ENCODE results near the gene TLX1.
"Not testable (repeated sequence)": the region's sequence is repeated elsewhere in the genome, so short reads cannot be mapped to it uniquely, and the experiment has no call there.

TLX1 gene

DNA sequence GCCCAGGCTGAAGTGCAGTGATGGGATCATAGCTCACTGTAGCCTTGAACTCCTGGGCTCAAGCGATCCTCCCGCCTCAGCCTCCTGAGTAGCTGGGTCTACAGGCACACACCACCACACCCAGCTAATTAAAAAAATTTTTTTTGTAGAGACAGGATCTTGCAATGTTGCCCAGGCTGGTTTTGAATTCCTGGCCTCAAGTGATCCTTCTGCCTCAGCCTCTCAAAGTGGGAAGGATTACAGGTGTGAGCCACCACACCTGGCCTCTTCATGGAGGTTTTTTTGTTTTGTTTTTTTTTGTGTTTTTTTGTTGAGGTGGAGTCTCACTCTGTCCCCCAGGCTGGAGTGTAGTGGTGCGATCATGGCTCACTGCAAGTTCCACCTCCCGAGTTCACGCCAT, 23.4 kb downstream of the TLX1 start:
- DNase-seq, result not testable (repeated sequence)

- no peak for DNase-seq
Observed at GRCh38 chr10:101155896-101156295, 24.8 kb downstream of the TLX1 start.

DNA sequence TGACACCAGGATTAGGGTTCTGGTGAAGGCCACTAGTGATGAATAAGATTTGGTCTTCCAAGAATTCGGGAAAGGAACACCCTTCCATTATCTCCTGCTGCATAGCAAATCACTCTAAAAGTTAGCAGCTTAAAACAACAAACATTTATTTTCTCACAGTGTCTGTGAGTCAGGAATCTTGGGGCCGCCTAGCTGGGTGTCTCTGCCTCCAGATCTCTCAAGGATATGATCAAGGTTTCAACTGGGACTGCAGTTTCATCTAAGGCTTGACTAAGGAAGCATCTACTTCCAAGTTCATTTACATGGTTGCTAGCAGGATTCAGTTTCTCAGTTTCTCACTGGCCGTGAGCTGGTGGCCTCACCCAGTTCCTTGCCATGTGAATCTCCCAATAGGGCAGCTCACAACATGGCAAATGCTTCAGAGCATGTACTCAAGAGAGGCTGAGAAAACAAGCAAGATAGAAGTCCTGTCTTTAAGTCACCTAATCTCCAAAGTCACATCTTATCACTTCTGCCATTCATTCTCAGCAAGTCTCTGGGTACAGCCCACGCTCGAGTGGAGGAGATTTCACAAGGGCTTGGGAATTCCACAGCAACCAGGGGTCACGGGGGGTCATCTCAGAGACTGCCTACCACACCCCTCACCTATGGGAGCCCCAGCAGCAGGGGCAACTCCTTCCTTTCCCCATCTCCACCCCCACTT, 26.8 kb downstream of the TLX1 start:
- no peak for DNase-seq

DNA sequence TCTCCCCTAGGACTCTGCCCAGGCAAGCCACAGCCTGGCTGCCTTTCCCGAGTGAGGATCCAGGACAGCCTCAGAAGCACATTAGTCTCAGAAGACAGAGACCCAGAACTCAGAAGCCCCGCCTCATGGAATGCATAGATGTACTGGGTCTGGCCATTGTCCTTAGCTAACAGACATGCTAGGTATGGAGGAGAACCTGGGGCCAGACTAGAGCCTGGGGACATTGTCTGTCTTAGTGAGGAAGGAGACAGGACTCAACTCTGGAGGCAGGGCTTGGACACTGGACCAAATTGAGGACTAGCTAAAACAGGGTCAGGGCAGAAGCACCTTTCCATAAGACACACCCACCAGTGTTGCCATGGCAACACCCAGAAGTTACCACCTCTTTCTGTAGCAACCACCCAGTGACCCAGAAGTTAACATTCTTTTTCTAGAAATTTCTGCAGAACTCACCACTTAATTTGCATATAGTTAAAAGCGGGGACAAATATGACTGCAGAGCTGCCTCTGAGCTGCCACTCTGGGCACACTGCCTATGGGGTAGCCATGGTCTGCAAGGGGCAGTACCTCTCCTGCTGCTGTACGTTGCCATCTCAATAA, 27.5 kb downstream of the TLX1 start:
- no peak for DNase-seq

- peak; percentile 90 for DNase-seq
Observed at GRCh38 chr10:101161494-101162299, 30.6 kb downstream of the TLX1 start.

GRCh38 chr10:101162677-101163076, 31.6 kb downstream of the TLX1 start:
- DNase-seq, result peak; percentile 29

GRCh38 chr10:101164020-101164419, 32.9 kb downstream of the TLX1 start:
- no peak for DNase-seq

- DNase-seq, result no peak
Observed at GRCh38 chr10:101165736-101166135, 34.6 kb downstream of the TLX1 start.

DNA sequence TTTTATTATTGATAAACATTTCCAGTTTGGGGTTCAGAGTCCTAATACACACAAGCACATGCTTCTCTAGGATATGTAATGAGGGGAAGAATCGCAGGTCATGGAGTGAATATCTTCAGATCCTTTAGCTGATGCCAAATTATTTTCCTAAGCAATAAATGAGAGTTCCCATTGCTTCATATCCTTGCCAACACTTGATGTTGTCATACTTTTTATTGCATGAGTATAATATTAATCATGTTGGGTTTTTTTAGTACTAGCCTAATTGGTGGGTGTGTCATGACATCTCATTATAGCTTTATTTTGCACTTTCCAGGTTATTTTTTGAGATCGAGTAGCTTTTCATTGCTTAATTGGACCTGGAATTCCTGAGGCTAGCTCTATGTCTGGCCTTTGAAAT, 35.3 kb downstream of the TLX1 start:
- DNase-seq, result no peak

GRCh38 chr10:101172741-101173140, 41.6 kb downstream of the TLX1 start:
- no peak for DNase-seq

DNA sequence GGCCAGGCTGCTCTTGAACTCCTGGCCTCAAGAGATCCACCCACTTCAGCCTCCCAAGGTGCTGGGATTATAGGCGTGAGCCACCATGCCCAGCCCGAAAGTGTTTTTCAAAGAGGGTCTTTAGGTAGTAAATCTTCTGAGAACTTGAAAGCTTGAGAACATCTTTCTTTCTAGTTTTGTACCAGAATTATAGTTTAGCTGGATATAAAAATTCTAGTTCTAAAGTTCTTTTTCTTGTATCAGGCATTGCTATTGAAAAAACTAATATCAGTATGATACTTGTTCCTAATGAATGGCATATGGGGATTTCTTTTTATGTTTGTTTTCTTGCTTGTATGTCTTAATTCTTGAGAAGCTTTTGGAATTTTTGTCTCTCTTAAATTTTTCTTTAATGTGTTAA, 43.2 kb downstream of the TLX1 start:
- no peak for DNase-seq

- DNase-seq, result no peak
Observed at GRCh38 chr10:101176577-101176976, 45.5 kb downstream of the TLX1 start.

DNA sequence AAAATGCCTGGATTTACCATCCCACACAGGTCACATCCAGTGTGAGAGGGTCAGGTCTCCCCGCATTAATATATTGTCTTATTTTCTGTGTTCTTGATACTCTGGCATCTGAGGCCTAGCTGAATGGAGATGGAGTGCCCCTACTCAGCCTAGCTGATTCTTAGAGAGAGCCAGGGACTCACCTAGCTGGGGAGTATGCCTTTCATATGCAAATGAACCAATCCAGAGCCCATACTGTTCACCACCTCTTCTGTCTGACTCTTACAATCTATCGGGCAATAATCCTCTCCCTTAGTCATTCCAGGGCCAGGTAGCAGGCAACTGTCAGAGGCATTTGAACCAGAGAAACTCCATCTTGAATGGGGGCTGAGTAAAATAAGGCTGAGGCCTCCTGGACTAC, 51.8 kb downstream of the TLX1 start:
- DNase-seq, result peak; percentile 42

DNA sequence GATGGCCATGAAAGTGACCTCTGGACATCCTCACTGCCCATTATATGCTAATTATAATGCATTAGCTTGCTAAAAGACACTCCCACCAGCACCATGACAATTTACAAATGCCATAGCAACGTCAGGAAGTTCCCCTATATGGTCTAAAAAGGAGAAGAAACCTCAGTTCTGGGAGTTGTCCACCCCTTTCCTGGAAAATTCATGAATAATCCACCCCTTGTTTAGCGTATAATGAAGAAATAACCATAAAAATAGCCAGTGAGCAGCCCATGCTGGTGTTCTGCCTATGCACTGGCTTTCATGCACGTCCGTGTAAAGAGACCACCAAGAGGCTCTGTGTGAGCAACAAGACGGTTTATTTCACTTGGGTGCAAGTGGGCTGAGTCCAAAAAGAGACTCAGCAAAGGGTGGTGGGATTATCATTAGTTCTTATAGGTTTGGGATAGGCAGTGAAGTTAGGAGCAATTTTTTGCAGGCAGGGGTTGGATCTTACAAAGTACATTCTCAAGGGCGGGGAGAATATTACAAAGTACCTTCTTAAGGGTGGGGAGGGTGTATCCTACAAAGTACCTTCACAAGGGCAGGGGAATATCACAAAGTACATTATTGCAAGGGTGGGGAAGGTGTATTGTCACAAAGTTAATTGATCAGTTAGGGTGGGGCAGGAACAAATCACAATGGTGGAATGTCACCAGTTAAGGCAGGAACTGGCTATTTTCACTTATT, 52.5 kb downstream of the TLX1 start:
- no peak for DNase-seq
